GM18907 (cell line): ENCODE data around the gene SNAPC2.
"Not testable (repeated sequence)": the region's sequence is repeated elsewhere in the genome, so short reads cannot be mapped to it uniquely, and the experiment has no call there.

Experiments used
- ATAC-seq: cut with Tn5 transposase; IDR thresholded peaks from one replicate; pipeline ENCODE4 v1.9.1; 2021; ENCODE audit warnings: mild to moderate bottlenecking, moderate library complexity; ENCODE audit not compliant: unreplicated experiment

The SNAPC2 gene

DNA sequence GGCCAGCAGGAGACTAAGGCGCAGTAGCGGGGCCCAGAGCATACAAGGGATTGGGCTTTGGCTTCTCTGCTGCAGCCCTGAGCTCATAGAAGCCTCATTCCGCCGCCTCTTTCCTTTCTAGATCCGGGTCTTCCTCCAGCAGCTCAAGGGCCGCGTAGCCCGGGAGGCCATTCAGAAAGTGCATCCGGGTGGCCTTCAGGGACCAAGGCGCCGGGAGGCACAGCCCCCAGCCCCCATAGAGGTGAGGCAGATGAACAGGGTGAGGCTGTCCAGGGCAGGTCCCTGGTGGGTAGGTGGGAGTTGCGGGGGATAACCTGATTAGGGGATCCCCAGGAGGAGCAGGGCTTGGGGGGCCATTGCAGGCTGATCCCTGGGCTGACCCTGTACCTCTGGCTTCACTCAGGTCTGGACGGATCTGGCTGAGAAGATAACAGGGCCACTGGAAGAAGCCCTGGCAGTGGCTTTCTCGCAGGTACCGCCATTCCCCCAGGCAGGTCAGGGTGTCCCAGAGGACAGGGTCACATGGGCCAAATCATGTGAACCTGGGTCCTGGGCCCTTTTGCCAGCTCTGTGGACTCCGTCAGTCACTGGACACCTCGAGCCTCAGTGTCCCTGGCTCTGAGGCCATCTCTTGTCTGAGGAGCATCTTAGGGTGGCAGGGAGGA lies 1.3 kb downstream of the SNAPC2 start:
- ATAC-seq: no peak

DNA sequence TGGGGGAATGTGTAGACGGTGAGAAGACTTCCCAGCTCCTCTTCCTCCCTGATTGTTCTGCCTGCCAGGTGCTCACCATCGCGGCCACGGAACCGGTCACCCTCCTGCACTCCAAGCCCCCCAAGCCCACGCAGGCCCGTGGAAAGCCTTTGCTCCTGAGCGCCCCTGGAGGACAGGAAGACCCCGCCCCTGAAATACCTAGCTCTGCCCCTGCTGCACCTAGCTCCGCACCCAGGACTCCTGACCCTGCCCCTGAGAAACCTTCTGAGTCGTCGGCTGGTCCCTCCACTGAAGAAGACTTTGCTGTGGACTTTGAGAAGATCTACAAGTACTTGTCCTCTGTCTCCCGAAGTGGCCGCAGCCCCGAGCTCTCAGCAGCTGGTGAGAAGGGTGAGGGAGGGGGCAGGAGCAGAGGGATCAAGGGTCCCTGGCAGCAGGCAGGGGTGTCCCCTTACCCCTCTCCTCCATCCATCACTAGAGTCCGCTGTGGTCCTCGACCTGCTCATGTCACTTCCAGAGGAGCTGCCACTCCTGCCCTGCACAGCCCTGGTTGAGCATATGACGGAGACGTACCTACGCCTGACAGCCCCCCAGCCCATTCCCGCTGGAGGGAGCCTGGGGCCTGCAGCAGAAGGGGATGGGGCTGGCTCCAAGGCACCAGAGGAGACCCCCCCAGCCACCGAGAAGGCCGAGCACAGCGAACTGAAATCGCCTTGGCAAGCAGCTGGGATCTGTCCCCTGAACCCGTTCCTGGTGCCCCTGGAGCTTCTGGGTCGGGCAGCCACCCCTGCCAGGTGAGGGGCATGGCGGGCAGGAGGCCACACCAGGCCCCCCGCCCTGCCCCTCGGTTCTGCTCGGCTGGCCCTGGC lies 2.1 kb downstream of the SNAPC2 start:
- ATAC-seq: no peak

DNA sequence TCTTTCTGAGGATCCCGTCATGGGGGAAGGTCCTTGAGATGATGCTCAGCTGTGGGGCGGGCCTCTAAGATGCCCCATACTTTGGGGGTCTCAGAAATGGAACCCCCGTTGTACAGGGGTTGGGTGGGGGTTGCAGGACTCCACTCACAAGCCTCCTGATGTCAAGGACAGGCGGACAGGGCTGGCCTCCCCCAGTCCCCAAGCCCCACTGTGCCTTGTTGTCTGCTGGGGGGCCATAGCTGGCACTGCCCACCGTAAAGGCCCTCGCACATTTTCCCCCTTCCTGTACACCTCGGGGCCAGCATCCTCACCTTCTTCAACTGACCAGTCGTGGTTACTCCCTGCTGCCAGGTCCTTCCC lies 2.7 kb downstream of the SNAPC2 start:
- ATAC-seq: no peak

DNA sequence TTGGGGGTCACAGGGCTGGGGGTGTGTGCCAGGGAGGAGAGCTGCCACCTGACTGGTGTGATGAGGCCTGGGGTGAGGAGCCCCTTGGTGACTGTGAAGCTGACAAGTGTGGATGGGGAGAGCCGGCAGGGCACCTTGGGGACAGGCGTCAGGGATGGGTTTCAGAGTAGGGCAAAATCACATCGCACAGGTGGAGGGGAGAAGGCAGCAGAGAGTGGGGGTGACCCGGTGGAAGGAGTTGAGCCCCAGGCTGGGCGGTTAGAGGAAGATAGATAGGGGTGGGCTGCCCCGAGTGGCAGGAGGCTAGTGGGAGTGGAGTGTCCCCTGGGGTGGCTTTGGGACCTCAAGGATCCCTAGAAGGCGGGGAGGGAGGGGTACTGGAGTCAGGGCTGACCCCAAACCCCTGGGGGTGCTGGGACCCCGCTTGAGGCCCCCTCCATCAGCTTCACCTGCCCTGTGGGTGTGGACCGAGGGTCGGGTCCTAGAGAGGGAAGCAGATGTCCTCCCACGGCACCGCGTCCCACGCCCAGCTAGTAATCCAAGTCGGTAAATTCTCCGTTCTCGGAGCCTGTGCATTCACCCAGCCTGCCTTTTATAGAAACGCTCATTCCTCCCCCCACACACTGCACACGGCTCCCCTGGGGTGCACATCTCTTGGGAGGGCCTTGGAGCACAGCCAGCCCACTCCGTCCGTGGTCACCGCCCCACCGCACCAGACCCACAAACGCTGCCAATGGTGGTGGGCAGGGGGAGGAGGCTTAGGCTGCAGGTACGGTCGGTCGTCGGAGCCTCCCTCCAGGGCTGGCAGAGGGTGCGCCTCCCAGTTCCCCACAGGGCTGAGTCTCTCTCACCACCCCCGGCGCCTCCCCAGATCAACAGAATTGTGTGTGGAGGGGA lies 3.4 kb downstream of the SNAPC2 start:
- ATAC-seq: no peak

DNA sequence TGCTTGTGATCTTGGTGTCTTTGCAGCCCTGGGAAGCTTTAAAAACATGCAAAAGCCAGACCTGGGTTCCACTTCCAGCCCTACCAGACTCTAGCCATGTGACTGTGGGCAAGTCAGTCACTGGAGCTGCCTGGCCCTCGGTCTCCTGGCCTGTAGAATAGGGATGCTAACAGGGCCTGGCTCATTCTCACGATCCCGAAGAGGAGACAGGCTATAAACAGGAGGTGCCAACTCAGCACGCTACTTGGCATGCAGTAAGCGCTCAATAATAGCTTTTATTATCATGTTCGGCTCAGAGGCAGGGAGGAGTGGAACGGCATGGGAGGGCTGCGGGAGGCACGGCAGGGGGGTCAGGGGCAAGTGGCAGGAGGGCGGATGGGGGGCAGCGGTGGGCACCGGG lies 4.1 kb downstream of the SNAPC2 start:
- no peak for ATAC-seq

DNA sequence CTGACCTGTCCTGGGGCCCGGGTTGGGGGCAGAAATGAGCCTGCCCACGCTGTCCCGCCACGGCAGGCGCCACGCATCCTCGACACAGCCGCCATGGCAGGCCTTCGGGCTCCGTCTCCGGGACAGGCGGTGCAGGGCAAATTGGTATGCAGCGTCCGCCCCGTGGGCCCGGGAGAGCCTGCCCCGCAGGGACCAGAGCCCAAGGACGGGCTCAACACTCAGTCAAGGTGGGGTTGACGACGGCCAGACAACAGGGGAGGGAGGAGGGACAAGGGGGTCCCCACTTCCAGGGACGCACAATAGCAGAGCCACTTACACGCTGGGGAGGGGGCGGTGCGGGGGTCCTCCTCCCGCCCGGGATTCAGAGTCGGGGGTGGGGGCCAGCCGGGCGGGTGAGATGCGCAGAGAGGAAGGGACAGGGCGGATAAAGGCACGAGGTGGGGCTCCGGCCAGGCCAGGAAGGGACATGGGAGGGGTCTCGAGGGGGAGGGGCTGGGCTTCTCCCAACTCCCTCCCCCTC lies 4.6 kb downstream of the SNAPC2 start:
- no peak for ATAC-seq

DNA sequence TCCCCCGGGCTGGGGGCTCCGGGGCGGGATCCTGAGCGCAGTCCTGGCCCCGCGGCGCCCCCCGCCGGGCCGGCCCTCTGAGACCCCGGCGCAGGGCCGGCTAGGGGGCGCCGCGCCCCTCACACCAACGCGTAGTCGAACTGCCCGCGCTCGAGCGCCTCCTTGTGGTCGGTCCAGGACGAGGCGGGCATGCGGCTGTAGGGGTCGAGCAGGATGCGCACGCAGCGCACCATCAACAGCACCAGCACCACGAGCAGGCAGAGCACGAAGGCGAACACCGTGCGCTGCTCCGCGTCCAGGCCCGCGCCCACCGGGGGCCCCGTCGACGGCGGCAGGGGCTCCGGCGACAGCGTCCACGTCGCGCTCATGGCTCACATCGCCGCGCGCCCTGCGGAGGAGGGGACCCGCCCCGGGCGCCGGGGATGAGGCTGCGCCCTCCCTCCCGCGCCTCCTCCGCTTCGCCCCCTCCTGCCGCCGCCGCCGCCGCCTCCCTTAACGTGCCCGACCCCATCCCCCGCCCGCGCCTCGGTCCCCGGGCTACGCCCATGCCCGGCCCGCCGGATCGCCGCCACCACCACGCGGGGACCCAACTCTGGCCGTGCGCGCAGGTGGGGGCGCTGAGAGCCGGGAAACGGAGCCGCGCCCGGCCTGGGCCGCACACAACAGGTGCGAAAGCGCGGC lies 5.2 kb downstream of the SNAPC2 start:
- no peak for ATAC-seq

DNA sequence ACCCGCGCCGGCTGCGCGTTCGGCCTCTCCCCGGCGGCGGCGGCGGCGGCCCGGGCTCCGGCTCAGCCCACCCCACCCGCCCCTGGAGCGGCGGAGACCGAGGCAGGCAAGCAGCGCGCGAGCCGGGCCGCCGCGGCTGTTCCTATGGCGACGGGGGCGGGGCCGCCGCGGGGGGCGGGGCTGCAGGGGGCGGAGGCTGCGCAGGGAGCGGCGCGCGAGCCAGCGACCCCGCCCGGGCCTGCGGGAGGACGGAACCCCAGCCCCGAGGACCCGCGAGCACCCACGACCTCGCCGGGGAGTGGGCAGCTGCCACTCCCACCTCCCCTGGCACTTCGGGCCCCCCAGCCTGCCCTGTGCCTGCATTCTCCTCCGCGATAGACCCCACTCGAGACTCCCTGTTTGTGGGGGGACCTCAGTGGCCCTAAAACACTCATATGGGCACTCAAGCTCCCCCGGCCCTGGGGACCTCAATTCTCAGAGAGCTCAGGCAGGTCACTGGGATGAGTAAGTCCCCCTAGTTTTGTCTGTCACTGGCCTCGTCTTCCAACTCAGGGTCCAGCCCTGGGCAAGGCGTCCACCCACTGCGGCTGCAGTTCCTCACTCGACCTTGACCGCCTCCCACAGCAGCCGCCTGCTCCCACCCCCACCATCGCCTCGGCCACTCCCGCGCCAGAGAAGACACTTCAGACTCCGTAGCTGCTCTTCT lies 6.0 kb downstream of the SNAPC2 start, which contains the start of gene CTXN1:
CTXN1 (minus strand) TSS at position 115 of the 706 bp plus-strand sequence. CDS start 597 bp downstream, outside the sequence.
- ATAC-seq: no peak

DNA sequence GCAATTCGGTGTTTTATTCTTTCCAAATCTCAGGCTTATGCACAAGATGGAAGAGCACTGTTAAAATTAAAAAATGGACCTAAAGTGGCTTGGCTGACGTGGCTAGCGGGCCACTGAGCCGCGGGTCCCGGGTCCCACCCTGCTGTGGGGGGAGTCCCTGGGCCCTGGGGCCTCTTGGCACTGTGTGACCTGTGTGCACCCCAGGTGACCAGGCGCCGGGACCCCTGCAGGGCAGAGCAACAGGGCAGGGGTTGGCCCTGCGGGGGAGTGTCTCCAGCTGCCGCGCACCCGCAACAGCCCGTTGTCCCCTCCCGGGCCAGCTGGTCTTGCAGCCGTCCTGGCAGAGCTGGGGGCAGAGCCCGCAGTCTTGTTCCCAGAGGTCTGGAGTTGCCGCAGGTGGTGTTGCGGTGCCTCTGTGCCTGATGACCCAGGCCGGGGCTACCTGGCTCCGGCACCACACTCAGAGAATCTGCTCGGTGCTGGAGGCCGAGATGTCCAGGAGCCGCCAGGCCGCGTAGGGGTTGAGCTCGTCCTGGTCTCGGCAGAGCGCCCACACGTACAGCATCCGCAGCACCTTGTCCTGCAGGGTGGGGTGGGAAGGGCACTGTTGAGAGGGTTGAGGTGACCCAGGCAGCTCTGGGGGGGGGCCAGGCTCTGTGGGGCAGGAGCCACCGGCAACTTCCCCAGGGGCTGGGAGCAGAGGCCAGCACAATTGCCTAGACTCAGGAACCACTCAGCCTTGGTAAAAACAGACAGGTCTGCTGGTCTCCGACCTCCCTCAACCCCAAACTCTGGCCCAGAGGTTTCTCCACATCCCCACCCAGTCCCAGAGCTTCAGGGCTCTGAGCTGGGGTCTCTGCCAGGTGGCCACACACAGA lies 6.8 kb downstream of the SNAPC2 start:
- no peak for ATAC-seq

DNA sequence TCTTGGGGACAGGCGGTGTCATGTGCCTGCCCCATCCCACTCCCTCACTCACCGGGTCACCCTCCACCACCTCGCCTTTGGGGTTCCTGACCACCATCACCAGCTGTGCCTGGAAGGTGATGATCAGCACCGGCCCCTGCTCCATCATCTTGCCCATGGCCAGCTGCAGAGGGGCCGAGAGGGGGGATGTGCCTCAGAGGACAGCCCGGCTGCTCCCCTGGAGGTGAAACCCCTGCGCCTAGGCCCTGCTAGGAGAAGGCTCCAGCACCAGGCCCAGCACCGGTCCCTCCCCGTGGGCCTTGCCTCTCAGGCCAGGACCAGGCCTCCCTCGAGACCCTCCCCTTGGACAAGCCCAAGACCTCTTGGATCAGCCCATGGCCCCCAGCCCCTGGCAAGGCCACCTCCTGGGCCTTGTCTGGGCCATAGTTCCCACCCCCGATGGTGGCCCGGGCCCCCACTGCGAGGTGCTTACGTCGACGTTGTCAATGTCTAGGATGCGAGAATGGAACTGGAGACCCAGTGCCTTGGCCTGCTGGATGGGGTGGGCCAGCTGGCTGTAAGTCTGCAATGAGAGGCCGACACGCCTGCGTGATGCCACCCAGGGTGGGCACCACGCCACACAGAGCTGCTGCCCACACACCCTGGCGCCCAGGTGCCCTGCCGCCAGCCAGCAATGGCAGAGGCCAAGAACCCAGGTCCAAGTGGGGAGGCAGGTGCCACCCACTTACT lies 7.6 kb downstream of the SNAPC2 start:
- ATAC-seq: no peak

DNA sequence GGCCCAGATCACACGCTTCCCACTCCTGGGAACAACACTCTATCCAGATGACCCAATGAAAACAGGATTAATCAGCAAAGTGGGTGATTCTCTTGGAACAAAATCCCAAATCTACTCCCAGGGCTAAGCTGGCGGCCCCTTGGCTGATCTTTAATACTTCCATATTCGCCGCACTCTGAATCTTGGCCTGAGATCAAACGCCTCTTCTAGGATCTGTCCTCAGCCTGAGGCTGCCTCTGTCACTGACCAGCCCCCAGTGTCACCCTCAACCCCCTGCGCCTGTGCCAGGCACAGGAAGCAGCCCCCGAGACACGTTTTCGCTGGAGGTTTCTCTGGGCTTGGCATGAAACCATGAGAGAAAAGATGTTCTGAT lies 8.2 kb downstream of the SNAPC2 start:
- ATAC-seq: no peak

DNA sequence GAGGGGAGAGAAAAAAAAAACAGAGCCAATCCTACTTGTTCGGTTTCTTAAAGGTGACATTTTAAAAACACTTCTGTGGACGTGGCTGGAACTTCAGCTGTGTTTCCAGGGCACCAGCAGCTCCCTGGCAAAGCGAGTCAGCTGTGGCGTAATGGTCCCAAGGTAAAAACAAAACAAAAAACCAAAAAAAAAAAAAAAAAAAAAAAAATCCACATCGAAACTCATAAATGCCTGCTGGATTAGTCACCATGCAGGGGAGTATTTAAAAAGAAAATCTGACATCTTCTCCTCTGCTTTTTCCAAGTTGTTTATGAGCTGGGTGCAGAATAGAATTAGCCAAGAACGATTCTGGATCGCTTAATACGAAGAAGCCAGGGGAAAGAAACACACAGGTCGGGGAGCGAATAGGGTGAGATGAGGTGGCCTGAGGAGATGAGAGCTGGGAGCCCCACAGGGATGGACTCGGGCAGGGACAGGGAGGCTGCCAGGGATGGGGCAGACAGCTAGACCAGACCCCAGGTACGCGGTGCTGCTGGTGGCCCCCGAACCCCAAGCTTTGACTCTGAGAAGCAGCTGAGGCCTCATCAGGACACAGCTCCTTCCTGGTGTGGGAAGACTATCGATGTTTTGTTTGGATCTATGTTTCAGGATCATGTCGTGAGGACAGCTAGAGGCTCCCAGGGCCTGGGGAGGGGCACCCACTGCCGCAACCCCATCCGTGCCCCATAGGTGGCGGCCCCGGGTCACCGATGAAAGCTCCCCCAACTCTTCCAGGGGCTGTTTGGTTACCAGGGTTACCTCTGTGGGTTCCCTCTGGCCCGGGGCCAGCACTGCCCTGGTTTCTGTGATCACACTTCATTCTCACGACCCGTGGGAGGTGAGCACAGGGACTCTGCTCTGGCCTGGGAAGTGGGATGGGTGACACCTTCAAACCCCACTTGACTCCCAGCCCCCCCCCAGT lies 8.9 kb downstream of the SNAPC2 start:
- ATAC-seq: no peak

DNA sequence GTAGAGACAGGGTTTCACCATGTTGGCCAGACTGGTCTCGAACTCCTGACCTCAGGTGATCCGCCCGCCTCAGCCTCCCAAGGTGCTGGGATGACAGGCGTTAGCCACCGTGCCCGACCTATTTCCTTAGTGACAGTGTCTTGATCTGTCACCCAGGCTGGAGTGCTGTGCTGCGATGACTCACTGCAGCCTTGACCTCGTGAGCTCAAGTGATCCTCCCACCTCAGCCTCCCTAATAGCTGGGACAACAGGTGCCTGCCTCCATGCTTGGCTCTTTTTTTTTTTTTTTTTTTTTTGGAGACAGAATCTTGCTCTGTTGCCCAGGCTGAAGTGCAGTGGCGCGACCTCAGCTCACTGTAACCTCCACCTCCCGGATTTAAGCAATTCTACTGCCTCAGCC lies 9.9 kb downstream of the SNAPC2 start:
- ATAC-seq: not testable (repeated sequence)

DNA sequence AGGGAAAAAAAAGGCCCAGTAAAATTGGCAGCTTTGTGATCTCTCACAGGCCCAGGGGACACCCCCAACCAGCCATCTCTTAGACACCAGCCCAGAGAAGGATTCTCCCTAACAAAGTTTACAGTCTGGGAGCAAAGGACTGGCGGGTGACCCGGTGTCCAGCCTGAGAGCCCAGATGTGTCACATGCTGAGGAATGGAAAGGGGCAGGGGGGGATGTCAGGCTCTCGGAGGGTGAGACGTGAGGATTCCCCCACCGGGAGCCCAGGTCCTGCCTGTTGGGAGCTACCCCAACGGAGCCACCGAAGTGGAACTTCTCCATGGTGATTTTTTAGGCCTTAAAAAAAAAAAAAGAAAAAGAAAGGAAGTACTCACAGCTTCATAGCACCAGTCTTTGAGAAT lies 10.6 kb downstream of the SNAPC2 start:
- no peak for ATAC-seq

DNA sequence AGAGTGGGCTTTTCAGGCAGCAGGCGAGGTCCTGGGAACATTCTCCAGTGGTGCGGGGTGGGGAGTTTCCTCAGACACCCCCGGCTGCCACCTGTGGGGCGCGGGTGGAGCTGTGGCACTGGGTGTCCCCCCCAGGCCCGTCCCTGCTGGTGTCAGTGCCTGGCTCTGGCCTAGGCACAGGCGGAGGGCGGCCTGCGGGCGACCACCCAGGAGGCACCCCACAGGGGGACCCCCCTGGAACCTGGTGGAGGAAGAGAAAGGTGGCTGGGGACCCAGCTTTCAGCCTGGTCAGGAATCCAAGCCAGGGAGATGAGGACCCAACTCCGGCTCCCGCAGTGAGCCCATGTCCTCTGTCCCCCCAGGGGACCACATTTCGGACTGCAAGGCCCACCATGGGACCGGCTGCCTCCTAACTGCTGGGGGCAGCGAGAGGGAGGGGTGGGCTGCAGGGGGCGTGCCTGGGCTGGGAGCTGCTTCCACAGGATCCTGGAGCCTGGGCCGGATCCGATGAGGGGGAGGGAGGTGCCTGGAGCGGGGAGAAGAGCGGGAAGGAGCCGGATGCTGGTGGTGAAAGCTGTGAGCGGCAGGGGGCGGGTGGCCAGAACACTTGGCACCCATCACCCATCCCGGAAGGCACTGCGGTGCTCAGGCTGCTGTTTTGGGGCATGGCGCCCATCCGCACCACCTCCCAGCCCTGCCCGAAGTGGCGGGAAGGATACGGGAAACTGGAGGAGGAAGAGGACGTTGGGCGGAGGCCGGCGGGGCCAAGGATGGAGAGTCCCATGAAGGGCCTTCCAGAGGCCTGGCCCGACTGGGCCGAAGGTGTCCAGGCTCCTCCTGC lies 11.3 kb downstream of the SNAPC2 start:
- no peak for ATAC-seq

DNA sequence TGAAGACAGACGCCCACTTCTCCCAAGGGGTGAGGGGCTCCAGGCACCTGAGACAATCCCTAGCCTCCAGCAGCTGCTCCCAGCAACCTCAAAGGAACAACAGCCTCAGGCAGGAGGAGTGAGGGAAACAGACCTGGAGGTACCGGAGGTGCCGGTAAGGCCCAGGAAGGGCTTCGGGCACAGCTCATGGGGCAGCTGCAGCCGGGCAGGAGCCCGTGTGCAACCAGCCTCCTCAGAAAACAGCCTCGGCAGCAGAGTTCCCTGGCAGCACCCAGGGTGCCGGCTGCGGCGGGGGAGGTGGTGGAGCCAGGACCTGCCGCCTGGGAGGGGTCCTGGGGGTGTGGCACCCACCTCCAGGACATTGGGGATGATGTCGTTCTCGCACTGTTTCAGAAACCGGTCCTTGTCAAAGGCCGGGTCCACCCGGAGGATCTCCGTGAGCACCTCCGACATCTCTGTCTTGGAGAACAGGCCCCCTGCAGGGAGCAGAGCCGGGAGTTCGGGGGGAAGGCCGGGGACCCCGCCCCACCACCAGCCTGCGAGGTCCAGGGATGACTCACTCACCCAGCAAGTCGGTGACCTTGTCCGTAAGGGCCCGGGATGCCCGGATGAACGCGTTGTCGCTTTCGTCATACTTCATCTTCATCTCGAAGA lies 12.3 kb downstream of the SNAPC2 start:
- no peak for ATAC-seq
